ENCODE results near the gene SUSD6. TPM values are rescaled to one million over a fixed set of nuclear protein-coding genes. Genes with fewer than 3 reads are reported as not detected.

The SUSD6 gene
- total RNA-seq, 1 experiment from 2014 or later, result 8.6 TPM

- DNase-seq (ENCODE audit: low read depth), result no peak
Observed at GRCh38 chr14:69672356-69672755, 61.0 kb downstream of the SUSD6 start.

GRCh38 chr14:69673104-69673503 is 61.7 kb downstream of the SUSD6 start:
- no peak for DNase-seq (ENCODE audit: low read depth)

GRCh38 chr14:69673578-69674305 is 62.3 kb downstream of the SUSD6 start:
- DNase-seq (ENCODE audit: low read depth), result no peak

- no peak for DNase-seq (ENCODE audit: low read depth)
Observed at GRCh38 chr14:69674546-69675244, 63.3 kb downstream of the SUSD6 start.

GRCh38 chr14:69675245-69675583 is 63.8 kb downstream of the SUSD6 start:
- no peak for DNase-seq (ENCODE audit: low read depth)

- DNase-seq (ENCODE audit: low read depth), result no peak
Observed at GRCh38 chr14:69675877-69676416, 64.6 kb downstream of the SUSD6 start.

- no peak for DNase-seq (ENCODE audit: low read depth)
Observed at GRCh38 chr14:69676723-69677122, 65.3 kb downstream of the SUSD6 start.

GRCh38 chr14:69680297-69680696 is 68.9 kb downstream of the SUSD6 start:
- no peak for DNase-seq (ENCODE audit: low read depth)

- DNase-seq (ENCODE audit: low read depth), result no peak
Observed at GRCh38 chr14:69682136-69682535, 70.7 kb downstream of the SUSD6 start.

GRCh38 chr14:69682621-69683263 is 71.3 kb downstream of the SUSD6 start:
- DNase-seq (ENCODE audit: low read depth), result no peak

GRCh38 chr14:69683971-69684370 is 72.6 kb downstream of the SUSD6 start:
- no peak for DNase-seq (ENCODE audit: low read depth)

- no peak for DNase-seq (ENCODE audit: low read depth)
Observed at GRCh38 chr14:69684461-69685217, 73.2 kb downstream of the SUSD6 start.

- DNase-seq (ENCODE audit: low read depth), result peak; percentile 71
Observed at GRCh38 chr14:69685218-69685616, 73.8 kb downstream of the SUSD6 start.

- peak; percentile 35 for DNase-seq (ENCODE audit: low read depth)
Observed at GRCh38 chr14:69685716-69686115, 74.3 kb downstream of the SUSD6 start.

GRCh38 chr14:69687606-69688298 is 76.4 kb downstream of the SUSD6 start:
- DNase-seq (ENCODE audit: low read depth), result no peak

GRCh38 chr14:69688299-69688649 is 76.9 kb downstream of the SUSD6 start:
- DNase-seq (ENCODE audit: low read depth), result no peak

- no peak for DNase-seq (ENCODE audit: low read depth)
Observed at GRCh38 chr14:69690042-69690441, 78.6 kb downstream of the SUSD6 start.

GRCh38 chr14:69692594-69692993 is 81.2 kb downstream of the SUSD6 start:
- no peak for DNase-seq (ENCODE audit: low read depth)

- no peak for DNase-seq (ENCODE audit: low read depth)
Observed at GRCh38 chr14:69693145-69693544, 81.7 kb downstream of the SUSD6 start.

GRCh38 chr14:69693801-69694729 is 82.7 kb downstream of the SUSD6 start:
- DNase-seq (ENCODE audit: low read depth), result no peak
